ENCODE results near the gene MRPL40.

The MRPL40 gene

GRCh38 chr22:19401483-19401882 is 30.9 kb upstream of the MRPL40 start:
- Histone ChIP-seq H3K4me2 (ENCODE audit: low read depth, low read length) (no peak overlapping the region), H3K4me1 (ENCODE audit: low read length) (no peaks in the 10 kb centered on the region), H4K20me1 (ENCODE audit: insufficient read depth, low read length) (no peaks in the 10 kb centered on the region), H3K9me2 (replicated peaks; ENCODE audit: insufficient read depth, low read length) (no peaks in the 10 kb centered on the region), H3K9me3 (replicated peaks; ENCODE audit: insufficient read depth, low read length) (no peaks in the 10 kb centered on the region), H3K27ac (ENCODE audit: low read length) (no peak overlapping the region), H3K4me3 (ENCODE audit: low read length) (no peak overlapping the region), H3F3A (ENCODE audit: insufficient read depth, low read length) (no peaks in the 10 kb centered on the region), H3K36me3 (replicated peaks; ENCODE audit: insufficient read depth, low read length) (peaks cover 5% of the 10 kb centered on the region), H3K27me3 (replicated peaks; ENCODE audit: insufficient read depth, low read length) (no peaks in the 10 kb centered on the region), H2AFZ (ENCODE audit: low read length) (no peak overlapping the region), H3K9ac (ENCODE audit: low read length) (no peak overlapping the region), H3K79me2 (ENCODE audit: low read length) (peaks cover 30% of the 10 kb centered on the region)
- DNase-seq: no peak
- TF ChIP-seq EZH2 (optimal IDR thresholded peaks at IDR 0.05; ENCODE audit: low read depth, low read length): no peak

GRCh38 chr22:19402642-19403191 is 29.6 kb upstream of the MRPL40 start:
- no peak overlapping the region for H3K4me2 ChIP-seq (ENCODE audit: low read depth, low read length)
- H3K79me2 ChIP-seq (ENCODE audit: low read length): peaks cover 37% of the 10 kb centered on the region
- H3K4me1 ChIP-seq (ENCODE audit: low read length): no peaks in the 10 kb centered on the region
- no peaks in the 10 kb centered on the region for H3K9me2 ChIP-seq (replicated peaks; ENCODE audit: insufficient read depth, low read length)
- no peak for DNase-seq
- H3K4me3 ChIP-seq (ENCODE audit: low read length): no peak overlapping the region
- H3K9me3 ChIP-seq (replicated peaks; ENCODE audit: insufficient read depth, low read length): no peaks in the 10 kb centered on the region
- no peak overlapping the region for H3K27ac ChIP-seq (ENCODE audit: low read length)
- H3F3A ChIP-seq (ENCODE audit: insufficient read depth, low read length): no peaks in the 10 kb centered on the region
- H2AFZ ChIP-seq (ENCODE audit: low read length): no peak overlapping the region
- no peak overlapping the region for H3K9ac ChIP-seq (ENCODE audit: low read length)
- TF ChIP-seq EZH2 (optimal IDR thresholded peaks at IDR 0.05; ENCODE audit: low read depth, low read length) (no peak), CTCF (IDR thresholded peaks at IDR 0.05; ENCODE audit: low read length) (no peak), EZH2phosphoT487 (IDR thresholded peaks at IDR 0.05; ENCODE audit: low read length) (no peak)
- no peaks in the 10 kb centered on the region for H4K20me1 ChIP-seq (ENCODE audit: insufficient read depth, low read length)
- H3K36me3 ChIP-seq (replicated peaks; ENCODE audit: insufficient read depth, low read length): peaks cover 5% of the 10 kb centered on the region
- no peaks in the 10 kb centered on the region for H3K27me3 ChIP-seq (replicated peaks; ENCODE audit: insufficient read depth, low read length)

GRCh38 chr22:19404676-19405075 is 27.7 kb upstream of the MRPL40 start:
- no peaks in the 10 kb centered on the region for H4K20me1 ChIP-seq (ENCODE audit: insufficient read depth, low read length)
- H3K27me3 ChIP-seq (replicated peaks; ENCODE audit: insufficient read depth, low read length): no peaks in the 10 kb centered on the region
- H3K9me2 ChIP-seq (replicated peaks; ENCODE audit: insufficient read depth, low read length): no peaks in the 10 kb centered on the region
- H3K36me3 ChIP-seq (replicated peaks; ENCODE audit: insufficient read depth, low read length): peaks cover 8% of the 10 kb centered on the region
- H3K9me3 ChIP-seq (replicated peaks; ENCODE audit: insufficient read depth, low read length): no peaks in the 10 kb centered on the region
- no peaks in the 10 kb centered on the region for H3K4me1 ChIP-seq (ENCODE audit: low read length)
- no peak overlapping the region for H3K27ac ChIP-seq (ENCODE audit: low read length)
- H2AFZ ChIP-seq (ENCODE audit: low read length): no peak overlapping the region
- H3K4me3 ChIP-seq (ENCODE audit: low read length): no peak overlapping the region
- H3K79me2 ChIP-seq (ENCODE audit: low read length): peaks cover 52% of the 10 kb centered on the region
- no peak for DNase-seq
- no peak overlapping the region for H3K4me2 ChIP-seq (ENCODE audit: low read depth, low read length)
- TF ChIP-seq CTCF (IDR thresholded peaks at IDR 0.05; ENCODE audit: low read length) (no peak), EZH2 (optimal IDR thresholded peaks at IDR 0.05; ENCODE audit: low read depth, low read length) (no peak), EZH2phosphoT487 (IDR thresholded peaks at IDR 0.05; ENCODE audit: low read length) (no peak)
- no peak overlapping the region for H3K9ac ChIP-seq (ENCODE audit: low read length)
- H3F3A ChIP-seq (ENCODE audit: insufficient read depth, low read length): no peaks in the 10 kb centered on the region

- DNase-seq: no peak
- H3K27ac ChIP-seq (ENCODE audit: low read length): no peak overlapping the region
- H3K36me3 ChIP-seq (replicated peaks; ENCODE audit: insufficient read depth, low read length): peaks cover 12% of the 10 kb centered on the region
- no peak overlapping the region for H3K9ac ChIP-seq (ENCODE audit: low read length)
- no peak overlapping the region for H2AFZ ChIP-seq (ENCODE audit: low read length)
- H3K4me3 ChIP-seq (ENCODE audit: low read length): no peak overlapping the region
- H3K9me2 ChIP-seq (replicated peaks; ENCODE audit: insufficient read depth, low read length): no peaks in the 10 kb centered on the region
- no peaks in the 10 kb centered on the region for H3F3A ChIP-seq (ENCODE audit: insufficient read depth, low read length)
- H3K4me1 ChIP-seq (ENCODE audit: low read length): no peaks in the 10 kb centered on the region
- TF ChIP-seq EZH2phosphoT487 (IDR thresholded peaks at IDR 0.05; ENCODE audit: low read length) (no peak), EZH2 (optimal IDR thresholded peaks at IDR 0.05; ENCODE audit: low read depth, low read length) (no peak), CTCF (IDR thresholded peaks at IDR 0.05; ENCODE audit: low read length) (no peak)
- H3K4me2 ChIP-seq (ENCODE audit: low read depth, low read length): no peak overlapping the region
- H4K20me1 ChIP-seq (ENCODE audit: insufficient read depth, low read length): no peaks in the 10 kb centered on the region
- peaks cover 56% of the 10 kb centered on the region for H3K79me2 ChIP-seq (ENCODE audit: low read length)
- no peaks in the 10 kb centered on the region for H3K9me3 ChIP-seq (replicated peaks; ENCODE audit: insufficient read depth, low read length)
- H3K27me3 ChIP-seq (replicated peaks; ENCODE audit: insufficient read depth, low read length): no peaks in the 10 kb centered on the region
These were observed 27.2 kb upstream of the MRPL40 start for GRCh38 chr22:19405133-19405532.

Data from MM.1S (cell line).